SK-N-SH (cell line): Measurements from ENCODE around the gene ASPSCR1. TPM values are rescaled to one million over a fixed set of nuclear protein-coding genes. Genes with fewer than 3 reads are reported as not detected.

Source experiments
- EZH2phosphoT487 ChIP-seq: fragments of 200-600 bp; sonication (generic); IDR thresholded peaks from 2 replicates; pipeline ENCODE4 v1.6.1; 2017; ENCODE audit warnings: low read depth, mixed run types, mild to moderate bottlenecking, antibody characterized with exemption, moderate library complexity, borderline replicate concordance
- FOSL2 ChIP-seq: IDR thresholded peaks from 2 replicates; pipeline ENCODE4 v1.4.0; 2012; ENCODE audit warnings: low read depth, mild to moderate bottlenecking, moderate library complexity, borderline replicate concordance
- FOXJ3 ChIP-seq: sonication (generic); formaldehyde crosslinking; IDR thresholded peaks from 2 replicates; pipeline ENCODE4 v1.5.1; 2020; ENCODE audit warnings: mild to moderate bottlenecking, missing genetic modification reagents
- IRF3 ChIP-seq: fragments of 150-350 bp; IDR thresholded peaks from 2 replicates; pipeline ENCODE4 v1.6.1; 2016; ENCODE audit warnings: mild to moderate bottlenecking, low read depth, low read length
- JUND ChIP-seq: IDR thresholded peaks from 2 replicates; pipeline ENCODE4 v1.4.0; 2012
- MEF2A ChIP-seq: IDR thresholded peaks from 2 replicates; pipeline ENCODE4 v1.4.0; 2012; ENCODE audit warnings: low read depth, borderline replicate concordance
- NFIC ChIP-seq: IDR thresholded peaks from 2 replicates; pipeline ENCODE4 v1.4.0; 2012; ENCODE audit warnings: borderline replicate concordance
- NRF1 ChIP-seq: IDR thresholded peaks from 2 replicates; pipeline ENCODE4 v1.6.1; 2012; ENCODE audit warnings: low read depth, mild to moderate bottlenecking, low read length
- POLR2AphosphoS5 ChIP-seq: IDR thresholded peaks from 2 replicates; pipeline ENCODE4 v1.6.1; 2012; ENCODE audit warnings: low read depth, low read length
- RCOR1 ChIP-seq: fragments of 150-350 bp; IDR thresholded peaks from 2 replicates; pipeline ENCODE4 v1.6.1; 2017; ENCODE audit warnings: antibody characterized with exemption, low read length
- REST ChIP-seq: IDR thresholded peaks from 2 replicates; pipeline ENCODE4 v1.6.1; 2012; ENCODE audit warnings: mild to moderate bottlenecking, low read depth, low read length, moderate library complexity
- RFX5 ChIP-seq: IDR thresholded peaks from 2 replicates; pipeline ENCODE4 v1.6.1; 2012; ENCODE audit warnings: mild to moderate bottlenecking, improper control_type of control experiment, low read length
- RXRA ChIP-seq: IDR thresholded peaks from 2 replicates; pipeline ENCODE4 v1.4.0; 2012; ENCODE audit warnings: low read depth, mild to moderate bottlenecking, borderline replicate concordance
- SMC3 ChIP-seq: IDR thresholded peaks from 2 replicates; pipeline ENCODE4 v1.6.1; 2012; ENCODE audit warnings: low read depth, low read length, improper control_type of control experiment
- TAF1 ChIP-seq: IDR thresholded peaks from 2 replicates; pipeline ENCODE4 v1.6.1; 2012; ENCODE audit warnings: low read depth, mild to moderate bottlenecking, low read length, moderate library complexity, borderline replicate concordance
- TCF12 ChIP-seq: IDR thresholded peaks from 2 replicates; pipeline ENCODE4 v1.4.0; 2012
- TEAD4 ChIP-seq: IDR thresholded peaks from 2 replicates; pipeline ENCODE4 v1.4.0; 2012; ENCODE audit warnings: mild to moderate bottlenecking, borderline replicate concordance; ENCODE audit not compliant: insufficient read depth
- USF2 ChIP-seq: fragments of 150-350 bp; IDR thresholded peaks from 2 replicates; pipeline ENCODE4 v1.6.1; 2017; ENCODE audit warnings: antibody characterized with exemption, low read length, low read depth, borderline replicate concordance
- polyA plus RNA-seq, 3 experiments: library from polyadenylated mRNA; depleted of rRNA; stranded (reverse); fragments of >200 nt; gene quantifications; 2 replicates each; pipeline ENCODE4 v1.2.3, GENCODE V29; 2012

Gene ASPSCR1
- polyA plus RNA-seq, 1 of the 3 experiments (the other 2 are of a cell fraction) = 36.2 TPM

- TF ChIP-seq FOSL2 (no peak), TCF12 (no peak), NFIC (no peak), EZH2phosphoT487 (no peak), FOXJ3 (no peak), JUND (no peak), IRF3 (peak; percentile 56), REST (0 out of 2 replicates have a peak, but pooled peaks have one; percentile 2), POLR2AphosphoS5 (peak; percentile 82), RXRA (no peak), USF2 (no peak), SMC3 (peak; percentile 58), TEAD4 (no peak), RCOR1 (no peak), MEF2A (no peak), NRF1 (peak; percentile 72), RFX5 (no peak; the same call in 1 of the 2 replicates), TAF1 (peak; percentile 14; the same call in 1 of the 2 replicates)
Observed at GRCh38 chr17:82037092-82037888, 59.9 kb downstream of the ASPSCR1 start, which contains the start of gene DCXR (continued).
